GM10847 (cell line): ENCODE measurements around the gene RAD51B.

Experiments
- POLR2A ChIP-seq: IDR thresholded peaks from 2 replicates; pipeline ENCODE4 v1.6.1; 2011; ENCODE audit not compliant: insufficient read length; ENCODE audit errors: extremely low read depth

The RAD51B gene

DNA sequence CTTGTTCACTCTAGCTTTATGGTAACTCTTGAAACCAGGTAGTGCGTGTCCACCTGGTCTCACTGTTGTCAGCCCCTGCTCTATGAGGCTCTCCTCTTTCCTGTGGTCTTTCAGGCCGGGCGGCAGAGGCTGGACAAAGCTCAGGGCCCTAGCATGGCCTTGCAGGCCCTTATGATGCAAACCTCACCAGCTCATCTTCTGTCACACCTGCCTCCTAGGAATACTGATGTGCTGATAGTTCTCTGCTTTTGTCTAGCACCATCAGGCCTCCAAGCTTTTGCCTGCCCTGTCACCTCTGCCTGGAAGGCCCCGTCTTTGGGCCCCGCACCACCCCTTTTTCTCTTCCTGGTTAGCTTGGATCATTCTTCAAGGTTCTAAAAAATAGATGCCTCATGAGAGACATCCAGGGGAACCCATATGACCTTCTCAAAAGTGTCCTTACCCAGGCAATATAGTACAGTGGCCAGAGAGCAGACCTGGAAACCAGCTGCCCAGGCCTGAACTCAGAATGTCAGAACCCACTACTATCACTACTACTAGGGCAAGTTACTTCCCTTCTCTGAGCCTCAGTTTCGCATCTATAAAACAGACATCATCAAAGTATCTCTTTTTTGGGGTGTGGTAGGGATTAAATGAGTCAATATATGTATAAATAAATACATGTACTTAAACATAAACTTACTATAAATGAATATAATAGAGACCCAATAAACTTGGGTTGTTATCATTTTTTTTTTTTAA lies 881.6 kb downstream of the RAD51B start:
- TF ChIP-seq POLR2A = no peak

DNA sequence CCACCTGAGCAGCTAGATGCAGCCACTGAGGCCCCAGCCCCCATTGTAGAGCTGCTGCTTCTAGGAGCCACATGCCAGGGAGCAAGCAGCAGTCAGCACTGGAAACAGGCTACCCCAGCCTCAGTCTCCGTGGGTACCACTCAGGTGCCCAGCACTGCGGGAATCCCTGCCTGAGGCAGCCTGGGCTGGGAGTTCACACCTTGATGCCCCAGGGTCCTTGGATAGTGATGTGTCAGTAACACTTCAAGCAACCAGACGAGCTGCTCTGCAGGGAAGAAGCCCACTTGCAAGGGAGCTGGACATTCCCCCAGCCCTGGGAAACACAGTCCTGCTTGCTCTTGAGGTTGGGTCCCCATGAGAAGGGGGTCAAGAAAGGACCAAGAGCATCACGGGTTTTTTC lies 882.6 kb downstream of the RAD51B start:
- TF ChIP-seq POLR2A = no peak

GRCh38 chr14:68702578-68702977 lies 883.0 kb downstream of the RAD51B start:
- no peak for TF ChIP-seq POLR2A

- no peak for TF ChIP-seq POLR2A
These were observed 883.5 kb downstream of the RAD51B start for GRCh38 chr14:68703093-68703492.

DNA sequence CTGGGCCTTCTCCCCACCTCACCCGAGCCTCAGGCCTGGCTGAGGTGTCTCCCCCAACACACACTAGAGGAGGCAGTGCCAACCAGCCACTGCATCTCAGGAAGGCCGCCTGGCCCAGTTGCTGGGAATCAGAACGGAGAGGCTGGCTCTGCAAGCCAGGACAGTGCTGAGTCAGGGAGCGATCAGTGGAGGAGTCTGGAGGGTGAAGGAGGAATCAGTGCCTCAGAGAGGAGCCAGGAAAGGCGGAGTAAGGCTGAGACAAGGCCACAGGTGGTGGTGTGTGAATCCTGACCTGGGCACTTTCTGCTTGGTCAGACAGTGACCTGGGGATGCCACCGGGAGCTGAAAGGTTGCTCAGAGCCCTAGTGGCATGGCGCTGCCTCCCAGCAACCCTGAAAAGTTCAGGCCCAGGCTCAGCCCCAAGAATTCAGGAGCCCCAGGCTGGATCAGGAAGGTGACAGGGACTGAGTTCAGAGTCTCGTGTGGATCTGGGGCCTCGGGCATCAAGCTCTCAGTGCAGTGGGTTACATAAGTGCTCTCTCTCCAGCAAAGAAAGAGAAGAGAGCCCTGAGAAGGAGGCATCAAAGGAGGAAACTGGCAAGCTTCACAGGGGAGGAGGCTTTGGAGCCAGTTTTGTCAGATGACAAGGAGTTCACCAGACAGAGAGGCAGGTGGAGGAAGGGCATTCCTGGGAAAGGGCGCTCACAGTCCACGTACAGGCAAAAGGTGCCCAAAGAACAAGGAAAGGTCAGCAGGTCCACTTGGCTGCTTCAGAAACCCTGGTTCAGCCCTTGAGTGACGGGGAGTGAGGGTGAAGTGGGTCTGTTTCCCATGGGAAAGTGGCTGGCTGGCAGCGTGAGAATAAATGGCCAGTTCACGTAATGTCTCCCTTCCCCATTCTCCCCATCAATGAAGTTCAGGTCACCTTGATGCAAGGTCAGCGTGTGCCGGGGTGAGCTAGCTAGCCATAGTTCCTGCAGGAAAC lies 885.4 kb downstream of the RAD51B start:
- no peak for TF ChIP-seq POLR2A

GRCh38 chr14:68705741-68706283 lies 886.2 kb downstream of the RAD51B start:
- no peak for TF ChIP-seq POLR2A

DNA sequence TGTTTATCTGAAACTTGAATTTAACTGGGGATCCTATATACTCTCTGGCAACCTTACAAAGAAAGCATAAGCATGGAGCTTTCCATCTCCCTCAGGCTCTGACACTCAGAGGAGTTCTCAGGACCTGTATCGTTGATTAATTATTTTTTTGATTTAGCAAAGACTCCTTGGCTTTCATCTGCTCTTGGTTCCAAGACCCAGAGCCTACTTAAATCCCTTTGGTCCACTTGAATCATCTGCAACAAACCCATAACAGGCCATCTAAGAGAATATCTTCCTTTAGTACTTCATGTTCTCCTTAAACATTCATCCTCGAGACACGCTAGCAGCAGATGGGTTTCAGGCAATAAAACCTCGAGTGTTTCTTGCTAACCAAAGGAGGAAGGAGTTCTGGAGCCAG lies 887.9 kb downstream of the RAD51B start:
- TF ChIP-seq POLR2A = no peak

- TF ChIP-seq POLR2A = no peak
These were observed 888.8 kb downstream of the RAD51B start for GRCh38 chr14:68708343-68708742.

DNA sequence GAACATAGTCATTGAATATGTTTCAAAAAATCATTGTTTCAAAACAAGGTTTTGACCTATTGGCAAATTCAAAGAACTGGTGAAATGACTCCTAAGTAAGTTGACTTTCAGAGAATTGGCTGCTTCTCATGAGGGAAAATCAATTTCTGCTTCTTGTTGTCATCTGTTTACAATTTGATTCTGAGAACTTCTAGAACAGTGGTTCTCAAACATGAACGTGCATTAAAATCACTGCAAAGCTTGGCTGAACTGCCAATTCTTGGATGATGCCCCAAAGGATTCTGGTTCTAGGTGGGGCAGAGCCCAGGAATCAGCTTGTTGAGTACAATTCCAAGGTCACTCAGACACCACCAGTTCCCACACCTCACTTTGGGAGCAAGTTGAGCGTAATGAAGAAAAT lies 889.4 kb downstream of the RAD51B start:
- no peak for TF ChIP-seq POLR2A

- no peak for TF ChIP-seq POLR2A
These were observed 891.2 kb downstream of the RAD51B start for GRCh38 chr14:68710776-68711175.

DNA sequence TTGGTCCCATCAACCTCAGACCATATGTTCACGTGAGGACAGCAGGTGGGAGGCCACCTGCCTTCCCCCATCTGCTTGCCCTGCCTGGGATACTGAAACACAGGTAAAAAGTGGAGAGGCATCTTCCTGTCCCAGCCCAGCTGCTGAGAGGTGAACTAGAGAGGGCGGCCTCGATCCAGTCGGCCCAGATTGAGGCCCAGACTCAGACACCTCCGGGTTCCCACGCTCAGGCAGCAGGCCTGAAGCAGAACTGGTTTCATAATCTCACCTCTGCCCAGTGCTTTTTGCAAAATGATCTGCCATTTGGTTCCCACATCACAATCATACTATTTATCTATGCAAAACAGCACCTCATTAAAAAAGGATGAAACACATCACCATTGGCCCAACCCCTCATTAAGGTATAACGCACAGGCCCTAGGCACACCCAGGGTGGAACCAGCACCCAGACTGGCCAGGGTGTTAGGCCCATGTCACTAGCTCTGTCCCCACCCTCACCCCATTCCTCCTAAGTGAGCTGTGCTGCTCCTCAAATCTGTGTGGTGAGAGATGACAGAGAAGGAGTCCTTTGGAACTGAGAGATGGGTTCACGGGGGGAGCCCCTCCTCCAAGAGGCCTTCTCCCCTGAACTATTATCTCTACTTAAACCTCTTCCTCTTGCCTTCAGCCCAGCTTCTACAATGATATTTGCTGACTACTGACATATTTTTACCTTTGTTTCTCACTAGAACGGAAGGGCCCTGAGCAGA lies 892.2 kb downstream of the RAD51B start:
- TF ChIP-seq POLR2A = no peak

DNA sequence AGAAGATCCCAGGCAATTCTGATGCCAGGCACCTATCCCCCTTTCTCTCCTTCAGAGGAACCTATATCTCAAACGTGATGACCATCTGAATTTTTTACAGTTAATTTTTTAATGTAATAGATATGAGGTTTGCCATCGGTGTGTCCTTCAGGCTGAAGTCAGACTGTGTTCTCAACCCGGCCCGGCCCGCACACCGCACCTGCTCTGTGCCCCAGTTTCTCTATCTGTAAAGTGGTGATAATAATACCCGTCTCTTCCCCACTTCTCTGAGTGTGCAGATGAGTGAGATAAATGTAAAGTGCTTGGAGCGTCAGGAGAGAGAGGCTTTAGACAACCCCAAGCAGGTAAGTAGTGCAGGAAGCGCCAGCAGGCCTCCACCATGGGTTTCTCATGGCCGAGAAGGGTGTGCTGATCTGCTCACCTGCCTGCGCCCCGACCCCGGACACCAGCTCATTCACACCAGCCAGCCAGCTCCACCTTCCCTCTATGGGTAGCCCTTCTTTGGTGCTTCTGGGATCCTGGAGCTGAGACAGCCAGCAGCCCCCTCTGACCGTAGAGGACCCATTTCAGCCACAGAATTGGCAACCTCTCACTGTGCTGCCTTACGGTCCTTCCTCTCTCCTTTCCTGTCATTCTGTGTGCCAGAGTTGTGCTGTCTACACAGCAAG lies 893.3 kb downstream of the RAD51B start:
- TF ChIP-seq POLR2A = no peak

DNA sequence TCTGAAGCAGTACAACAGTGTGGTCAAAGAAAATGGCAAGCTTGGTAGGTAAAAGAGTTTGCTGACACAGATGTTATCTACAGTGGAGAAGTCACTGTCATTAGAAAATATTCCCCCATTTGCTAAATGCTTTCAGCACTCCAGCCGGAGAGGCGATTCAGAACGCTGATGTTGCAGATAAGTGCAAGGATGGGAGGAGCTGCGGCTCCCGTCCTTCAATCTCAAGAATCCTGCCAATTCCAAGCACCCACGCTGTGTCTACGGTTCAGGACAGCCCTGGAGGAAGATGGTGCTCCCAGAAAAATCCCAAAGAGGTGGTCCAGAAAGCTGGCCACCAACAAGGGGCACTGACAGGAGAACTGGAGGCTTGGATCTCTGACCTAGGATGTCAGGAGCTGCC lies 894.2 kb downstream of the RAD51B start:
- TF ChIP-seq POLR2A = no peak
